Measurements from ENCODE around the gene PTPN1.

Gene PTPN1

GRCh38 chr20:50590348-50590664, 80.1 kb downstream of the PTPN1 start:
- Histone ChIP-seq H3K4me3 (ENCODE audit: low read length in 2 of 2) (no peak overlapping the region), H3K9ac (ENCODE audit: low read depth in 1 of 2, low read length in 2 of 2) (no peak overlapping the region), H3K27ac (ENCODE audit: low read depth in 2 of 2, low read length in 2 of 2) (no peak overlapping the region), H3K36me3 (ENCODE audit: control insufficient read depth in 2 of 2, insufficient read depth in 2 of 2, low read length in 2 of 2) (peaks cover 25 to 28% of the 10 kb centered on the region in 2 donors), H3K27me3 (ENCODE audit: control insufficient read depth in 2 of 2, insufficient read depth in 2 of 2, low read length in 2 of 2) (peaks cover 0 to 4% of the 10 kb centered on the region in 2 donors), H3K4me1 (ENCODE audit: control insufficient read depth in 2 of 2, insufficient read depth in 2 of 2, low read length in 2 of 2) (no peaks in the 10 kb centered on the region), H3K9me3 (ENCODE audit: control insufficient read depth in 2 of 2, low read length in 2 of 2) (no peaks in the 10 kb centered on the region)

- Histone ChIP-seq H3K4me3 (ENCODE audit: low read length in 2 of 2) (no peak overlapping the region), H3K27me3 (ENCODE audit: control insufficient read depth in 2 of 2, insufficient read depth in 2 of 2, low read length in 2 of 2) (peaks cover under 1 to 6% of the 10 kb centered on the region in 2 donors), H3K4me1 (ENCODE audit: control insufficient read depth in 2 of 2, insufficient read depth in 2 of 2, low read length in 2 of 2) (no peaks in the 10 kb centered on the region), H3K36me3 (ENCODE audit: control insufficient read depth in 2 of 2, insufficient read depth in 2 of 2, low read length in 2 of 2) (peaks cover 14 to 21% of the 10 kb centered on the region in 2 donors), H3K9me3 (ENCODE audit: control insufficient read depth in 2 of 2, low read length in 2 of 2) (no peaks in the 10 kb centered on the region), H3K27ac (ENCODE audit: low read depth in 2 of 2, low read length in 2 of 2) (no peak overlapping the region), H3K9ac (ENCODE audit: low read depth in 1 of 2, low read length in 2 of 2) (no peak overlapping the region)
These were observed 81.2 kb downstream of the PTPN1 start for GRCh38 chr20:50591233-50591852.

GRCh38 chr20:50592282-50593004, 82.3 kb downstream of the PTPN1 start:
- Histone ChIP-seq H3K9me3 (ENCODE audit: control insufficient read depth in 2 of 2, low read length in 2 of 2) (no peaks in the 10 kb centered on the region), H3K27ac (ENCODE audit: low read depth in 2 of 2, low read length in 2 of 2) (no peak overlapping the region), H3K27me3 (ENCODE audit: control insufficient read depth in 2 of 2, insufficient read depth in 2 of 2, low read length in 2 of 2) (peaks cover 6 to 7% of the 10 kb centered on the region in 2 donors), H3K36me3 (ENCODE audit: control insufficient read depth in 2 of 2, insufficient read depth in 2 of 2, low read length in 2 of 2) (peaks cover 5 to 13% of the 10 kb centered on the region in 2 donors), H3K4me1 (ENCODE audit: control insufficient read depth in 2 of 2, insufficient read depth in 2 of 2, low read length in 2 of 2) (no peaks in the 10 kb centered on the region), H3K9ac (ENCODE audit: low read depth in 1 of 2, low read length in 2 of 2) (no peak overlapping the region), H3K4me3 (ENCODE audit: low read length in 2 of 2) (no peak overlapping the region)

GRCh38 chr20:50593005-50593335, 82.8 kb downstream of the PTPN1 start:
- no peak overlapping the region for H3K27ac ChIP-seq (ENCODE audit: low read depth in 2 of 2, low read length in 2 of 2)
- no peaks in the 10 kb centered on the region for H3K9me3 ChIP-seq (ENCODE audit: control insufficient read depth in 2 of 2, low read length in 2 of 2)
- H3K4me3 ChIP-seq (ENCODE audit: low read length in 2 of 2), result no peak overlapping the region
- H3K9ac ChIP-seq (ENCODE audit: low read depth in 1 of 2, low read length in 2 of 2), result no peak overlapping the region
- H3K36me3 ChIP-seq (ENCODE audit: control insufficient read depth in 2 of 2, insufficient read depth in 2 of 2, low read length in 2 of 2), result peaks cover 4 to 13% of the 10 kb centered on the region in 2 donors
- H3K27me3 ChIP-seq (ENCODE audit: control insufficient read depth in 2 of 2, insufficient read depth in 2 of 2, low read length in 2 of 2), result peaks cover 6 to 9% of the 10 kb centered on the region in 2 donors
- H3K4me1 ChIP-seq (ENCODE audit: control insufficient read depth in 2 of 2, insufficient read depth in 2 of 2, low read length in 2 of 2), result no peaks in the 10 kb centered on the region

- Histone ChIP-seq H3K27ac (ENCODE audit: low read depth in 2 of 2, low read length in 2 of 2) (no peak overlapping the region), H3K4me3 (ENCODE audit: low read length in 2 of 2) (no peak overlapping the region), H3K4me1 (ENCODE audit: control insufficient read depth in 2 of 2, insufficient read depth in 2 of 2, low read length in 2 of 2) (no peaks in the 10 kb centered on the region), H3K27me3 (ENCODE audit: control insufficient read depth in 2 of 2, insufficient read depth in 2 of 2, low read length in 2 of 2) (peaks cover 6 to 9% of the 10 kb centered on the region in 2 donors), H3K9me3 (ENCODE audit: control insufficient read depth in 2 of 2, low read length in 2 of 2) (no peaks in the 10 kb centered on the region), H3K36me3 (ENCODE audit: control insufficient read depth in 2 of 2, insufficient read depth in 2 of 2, low read length in 2 of 2) (peaks cover 4 to 8% of the 10 kb centered on the region in 2 donors), H3K9ac (ENCODE audit: low read depth in 1 of 2, low read length in 2 of 2) (no peak overlapping the region)
These were observed 84.0 kb downstream of the PTPN1 start for GRCh38 chr20:50594231-50594590.

- H3K4me3 ChIP-seq (ENCODE audit: low read length in 2 of 2), result no peak overlapping the region
- no peaks in the 10 kb centered on the region for H3K4me1 ChIP-seq (ENCODE audit: control insufficient read depth in 2 of 2, insufficient read depth in 2 of 2, low read length in 2 of 2)
- no peak overlapping the region for H3K9ac ChIP-seq (ENCODE audit: low read depth in 1 of 2, low read length in 2 of 2)
- H3K27me3 ChIP-seq (ENCODE audit: control insufficient read depth in 2 of 2, insufficient read depth in 2 of 2, low read length in 2 of 2), result peaks cover 6 to 9% of the 10 kb centered on the region in 2 donors
- peaks cover 0 to 4% of the 10 kb centered on the region in 2 donors for H3K36me3 ChIP-seq (ENCODE audit: control insufficient read depth in 2 of 2, insufficient read depth in 2 of 2, low read length in 2 of 2)
- H3K27ac ChIP-seq (ENCODE audit: low read depth in 2 of 2, low read length in 2 of 2), result no peak overlapping the region
- H3K9me3 ChIP-seq (ENCODE audit: control insufficient read depth in 2 of 2, low read length in 2 of 2), result no peaks in the 10 kb centered on the region
These were observed 84.6 kb downstream of the PTPN1 start for GRCh38 chr20:50594591-50595432.

- H3K27me3 ChIP-seq (ENCODE audit: control insufficient read depth in 2 of 2, insufficient read depth in 2 of 2, low read length in 2 of 2), result peaks cover 6 to 9% of the 10 kb centered on the region in 2 donors
- H3K4me3 ChIP-seq (ENCODE audit: low read length in 2 of 2), result no peak overlapping the region
- no peaks in the 10 kb centered on the region for H3K9me3 ChIP-seq (ENCODE audit: control insufficient read depth in 2 of 2, low read length in 2 of 2)
- no peak overlapping the region for H3K9ac ChIP-seq (ENCODE audit: low read depth in 1 of 2, low read length in 2 of 2)
- H3K4me1 ChIP-seq (ENCODE audit: control insufficient read depth in 2 of 2, insufficient read depth in 2 of 2, low read length in 2 of 2), result no peaks in the 10 kb centered on the region
- peaks cover 0 to 3% of the 10 kb centered on the region in 2 donors for H3K36me3 ChIP-seq (ENCODE audit: control insufficient read depth in 2 of 2, insufficient read depth in 2 of 2, low read length in 2 of 2)
- H3K27ac ChIP-seq (ENCODE audit: low read depth in 2 of 2, low read length in 2 of 2), result no peak overlapping the region
These were observed 85.3 kb downstream of the PTPN1 start for GRCh38 chr20:50595433-50595895.

GRCh38 chr20:50595988-50596693, 86.0 kb downstream of the PTPN1 start:
- Histone ChIP-seq H3K27me3 (ENCODE audit: control insufficient read depth in 2 of 2, insufficient read depth in 2 of 2, low read length in 2 of 2) (peaks cover 6 to 9% of the 10 kb centered on the region in 2 donors), H3K36me3 (ENCODE audit: control insufficient read depth in 2 of 2, insufficient read depth in 2 of 2, low read length in 2 of 2) (peaks cover 0 to 3% of the 10 kb centered on the region in 2 donors), H3K9ac (ENCODE audit: low read depth in 1 of 2, low read length in 2 of 2) (no peak overlapping the region), H3K4me3 (ENCODE audit: low read length in 2 of 2) (no peak overlapping the region), H3K4me1 (ENCODE audit: control insufficient read depth in 2 of 2, insufficient read depth in 2 of 2, low read length in 2 of 2) (no peaks in the 10 kb centered on the region), H3K9me3 (ENCODE audit: control insufficient read depth in 2 of 2, low read length in 2 of 2) (no peaks in the 10 kb centered on the region), H3K27ac (ENCODE audit: low read depth in 2 of 2, low read length in 2 of 2) (no peak overlapping the region)

- H3K4me3 ChIP-seq (ENCODE audit: low read length in 2 of 2), result no peak overlapping the region
- no peaks in the 10 kb centered on the region for H3K9me3 ChIP-seq (ENCODE audit: control insufficient read depth in 2 of 2, low read length in 2 of 2)
- no peak overlapping the region for H3K9ac ChIP-seq (ENCODE audit: low read depth in 1 of 2, low read length in 2 of 2)
- H3K27me3 ChIP-seq (ENCODE audit: control insufficient read depth in 2 of 2, insufficient read depth in 2 of 2, low read length in 2 of 2), result peaks cover 6 to 11% of the 10 kb centered on the region in 2 donors
- peaks cover 0 to 3% of the 10 kb centered on the region in 2 donors for H3K36me3 ChIP-seq (ENCODE audit: control insufficient read depth in 2 of 2, insufficient read depth in 2 of 2, low read length in 2 of 2)
- no peak overlapping the region for H3K27ac ChIP-seq (ENCODE audit: low read depth in 2 of 2, low read length in 2 of 2)
- H3K4me1 ChIP-seq (ENCODE audit: control insufficient read depth in 2 of 2, insufficient read depth in 2 of 2, low read length in 2 of 2), result no peaks in the 10 kb centered on the region
These were observed 86.5 kb downstream of the PTPN1 start for GRCh38 chr20:50596694-50597021.

Measured in mucosa of rectum (tissue), 2 donors.